MM.1S (cell line): ENCODE results near the gene ZFYVE26.

Experiments
- CTCF ChIP-seq: fragments of 300-600 bp; sonication (generic); IDR thresholded peaks from 2 replicates; pipeline ENCODE4 v1.5.1; 2016; ENCODE audit warnings: antibody characterized with exemption, low read length, mixed read lengths
- EZH2 ChIP-seq: fragments of 300-600 bp; sonication (generic); optimal IDR thresholded peaks from 2 replicates; pipeline ENCODE3; 2017; ENCODE audit warnings: low read depth, mild to moderate bottlenecking, antibody characterized with exemption, low read length, mixed read lengths
- EZH2phosphoT487 ChIP-seq: fragments of 300-600 bp; sonication (generic); IDR thresholded peaks from 2 replicates; pipeline ENCODE4 v1.6.1; 2018; ENCODE audit warnings: antibody characterized with exemption, low read length

DNA sequence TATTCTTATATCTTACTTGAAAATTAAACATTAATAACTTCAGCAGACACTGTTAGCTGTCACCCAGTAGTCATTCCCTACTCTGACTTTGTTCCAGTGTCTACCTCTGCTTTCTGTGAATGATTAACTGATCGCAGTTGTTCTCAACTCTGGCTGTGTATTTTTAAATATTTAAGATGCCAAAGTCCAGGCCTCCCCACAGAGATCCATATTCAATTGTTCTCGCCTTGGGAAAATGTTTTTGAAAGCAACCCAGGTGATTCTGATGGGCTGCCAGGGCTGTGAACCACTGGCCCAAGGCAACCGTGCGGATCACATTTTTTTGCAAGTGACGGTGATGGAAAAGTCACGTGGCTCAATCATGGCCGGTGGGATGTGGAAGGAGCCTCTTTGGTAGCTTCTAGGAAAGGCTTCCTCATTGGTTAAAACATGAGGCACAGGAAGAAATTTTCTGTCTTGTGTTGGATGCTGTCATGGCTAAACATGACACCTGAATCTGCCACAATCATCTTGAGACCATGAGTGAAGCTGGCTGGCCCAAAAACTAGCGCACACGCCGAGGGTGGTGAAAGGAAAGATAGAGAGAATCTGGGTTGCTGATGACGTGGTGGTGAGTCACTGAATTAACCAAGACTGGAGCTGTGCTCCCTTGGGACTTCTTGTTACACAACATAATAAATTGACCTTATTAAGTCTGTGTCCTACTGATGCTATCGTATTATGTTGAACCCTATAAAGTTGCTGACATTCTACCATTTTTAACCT, 77.5 kb downstream of the ZFYVE26 start:
- TF ChIP-seq CTCF (no peak), EZH2 (no peak), EZH2phosphoT487 (no peak)
